Upper lobe of left lung (tissue), 4 donors: Measurements from ENCODE around the gene MTERF1.
"Not testable (repeated sequence)": the region's sequence is repeated elsewhere in the genome, so short reads cannot be mapped to it uniquely, and the experiment has no call there.

Experiments
- CTCF ChIP-seq, 6 experiments: fragments of 450-650 bp in 4 of 6; fragments of 200-600 bp in 2 of 6; sonication (generic) in 2 of 6; IDR thresholded peaks; one replicate each; pipeline ENCODE4 v1.5.1; 2016 to 2019; ENCODE audit warnings: antibody characterized with exemption in 6 of 6
- EP300 ChIP-seq, 4 donors: sonication (generic); formaldehyde crosslinking; IDR thresholded peaks; one replicate each; pipeline ENCODE4 v1.5.1; 2017; ENCODE audit warnings: antibody characterized with exemption in 4 of 4, control low read depth in 2 of 4

- TF ChIP-seq CTCF, EP300 (IDR thresholded peaks at IDR 0.05): not testable (repeated sequence)
Measured at GRCh38 chr7:91864604-91865003, 15.9 kb downstream of the MTERF1 start.
